NCI-H2227 (cell line): ENCODE measurements around the gene RNF4.
"Not testable (repeated sequence)": the region's sequence is repeated elsewhere in the genome, so short reads cannot be mapped to it uniquely, and the experiment has no call there.

Experiments
- DNase-seq: peaks from one replicate; lab custom pipeline; 2025; ENCODE audit not compliant: unreplicated experiment; lab: John Stamatoyannopoulos, UW

RNF4 gene

DNA sequence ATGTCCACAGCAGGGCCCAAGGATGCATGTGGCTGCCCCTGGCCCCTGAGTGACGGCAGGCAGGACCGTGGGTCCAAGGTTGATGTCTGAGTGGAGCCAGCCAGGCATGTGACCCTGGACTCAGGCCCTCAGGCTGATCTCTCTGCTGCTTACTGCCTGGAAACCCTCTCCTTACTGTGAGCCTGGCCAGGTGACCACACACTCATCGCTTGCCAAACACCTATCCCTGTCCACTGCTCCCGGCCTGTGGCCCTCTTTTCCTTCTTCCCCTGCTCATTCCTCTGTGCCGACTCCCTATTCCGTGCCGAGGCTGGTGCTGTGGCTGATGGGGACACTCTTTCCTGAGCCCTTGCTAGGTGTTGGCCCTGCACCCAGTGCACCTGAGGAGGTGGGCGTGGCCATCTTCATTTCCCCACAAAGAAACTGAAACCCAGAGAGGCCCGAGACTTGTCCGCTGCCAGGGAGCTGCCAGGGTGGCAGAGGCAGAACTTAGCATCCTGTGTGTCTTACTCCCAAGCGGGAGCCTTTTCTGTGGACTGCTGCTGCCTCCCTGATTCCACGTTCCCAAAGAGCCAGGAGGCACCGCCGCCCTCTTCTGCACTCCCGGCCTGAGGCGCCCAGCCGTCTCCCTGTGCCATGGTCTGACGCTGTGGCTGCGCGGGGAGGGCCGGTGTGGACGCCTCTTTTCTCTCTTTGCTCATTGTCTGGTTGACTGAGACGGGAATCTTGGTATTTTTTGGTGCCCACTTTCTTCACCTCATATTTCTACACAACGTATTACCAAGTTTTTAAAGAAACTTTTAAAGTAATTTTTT lies 11.2 kb upstream of the RNF4 start:
- DNase-seq = no peak

DNA sequence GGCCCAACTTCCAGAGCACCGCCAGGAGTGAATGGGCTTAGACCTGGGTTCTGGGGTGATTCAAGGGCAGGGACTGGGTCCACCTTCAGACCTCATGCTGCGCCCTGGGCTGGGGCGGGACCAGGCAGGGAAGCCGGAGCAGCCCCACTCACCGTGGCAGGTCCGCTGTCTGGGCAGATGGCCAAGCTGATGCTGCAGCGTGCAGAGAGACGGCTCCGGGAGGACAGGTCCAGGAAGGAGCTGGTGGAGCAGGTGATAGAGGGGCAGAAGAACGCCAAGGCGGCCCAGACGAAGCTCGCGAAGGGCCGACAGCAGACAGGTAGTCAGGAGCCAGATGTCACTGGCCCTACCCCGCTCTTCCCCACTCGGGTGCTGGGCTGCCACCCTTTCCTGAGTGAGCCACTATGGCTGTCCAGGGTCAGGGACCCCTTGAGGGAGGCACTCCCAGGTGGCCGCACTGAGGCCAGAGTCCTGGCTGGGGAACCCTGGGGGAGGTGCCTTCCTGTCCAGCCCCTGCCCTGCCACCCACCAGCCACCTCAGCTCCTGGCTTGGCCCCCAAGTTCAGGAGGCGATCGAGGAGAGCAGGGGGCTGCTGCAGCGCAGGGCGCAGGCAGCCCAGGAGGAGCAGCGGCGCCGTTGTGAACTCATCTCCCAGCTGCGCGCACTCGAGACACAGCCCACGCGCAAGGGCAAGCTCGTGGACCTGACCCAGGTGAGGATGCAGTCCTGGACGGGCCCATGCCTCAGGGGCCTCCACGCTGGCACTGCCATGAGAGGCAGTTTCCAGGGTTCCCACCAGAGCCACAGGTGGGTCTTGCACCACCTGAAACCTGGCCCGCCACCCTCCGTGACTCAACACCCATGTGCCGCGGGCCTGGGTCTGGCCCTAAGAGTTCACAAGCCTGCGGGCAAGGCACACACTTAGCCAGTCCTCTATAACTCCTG lies 10.1 kb upstream of the RNF4 start:
- DNase-seq = no peak

DNA sequence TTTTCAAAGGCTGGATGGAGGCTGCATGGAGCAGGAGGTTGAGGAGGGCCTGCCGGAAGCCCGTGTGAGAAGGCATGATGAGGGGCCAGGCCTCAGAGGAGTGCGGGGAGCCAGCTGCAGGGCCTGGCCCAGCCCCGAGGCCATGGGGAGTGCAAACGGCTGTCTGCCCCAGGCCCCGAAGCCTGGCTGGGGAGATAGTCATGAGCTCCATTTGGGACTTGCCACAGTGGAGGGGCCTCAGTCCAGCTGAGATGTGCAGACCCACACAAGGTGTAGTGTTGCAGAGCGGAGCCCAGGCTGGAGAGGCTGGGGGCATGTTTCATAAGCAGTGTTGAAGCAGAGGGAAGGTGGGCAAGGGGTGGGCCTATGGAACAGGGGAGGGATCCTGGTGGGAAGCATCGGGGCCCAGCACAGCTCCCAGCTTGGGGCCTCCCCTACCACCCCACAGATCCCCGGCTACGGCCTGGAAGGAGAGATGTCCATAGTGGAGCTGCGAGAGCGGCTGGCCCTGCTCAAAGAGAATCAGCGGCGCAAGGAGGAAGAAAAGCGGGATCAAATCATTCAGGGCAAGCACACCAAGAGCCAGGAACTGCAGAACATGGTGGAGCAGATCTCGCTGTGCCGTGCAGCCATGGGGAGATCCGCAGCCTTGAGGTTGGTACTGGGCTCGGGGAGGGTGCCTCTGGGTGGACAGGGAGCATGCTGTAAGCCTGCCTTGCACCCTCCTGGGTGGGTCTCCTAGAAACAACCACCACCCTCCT lies 9.1 kb upstream of the RNF4 start:
- DNase-seq = no peak

DNA sequence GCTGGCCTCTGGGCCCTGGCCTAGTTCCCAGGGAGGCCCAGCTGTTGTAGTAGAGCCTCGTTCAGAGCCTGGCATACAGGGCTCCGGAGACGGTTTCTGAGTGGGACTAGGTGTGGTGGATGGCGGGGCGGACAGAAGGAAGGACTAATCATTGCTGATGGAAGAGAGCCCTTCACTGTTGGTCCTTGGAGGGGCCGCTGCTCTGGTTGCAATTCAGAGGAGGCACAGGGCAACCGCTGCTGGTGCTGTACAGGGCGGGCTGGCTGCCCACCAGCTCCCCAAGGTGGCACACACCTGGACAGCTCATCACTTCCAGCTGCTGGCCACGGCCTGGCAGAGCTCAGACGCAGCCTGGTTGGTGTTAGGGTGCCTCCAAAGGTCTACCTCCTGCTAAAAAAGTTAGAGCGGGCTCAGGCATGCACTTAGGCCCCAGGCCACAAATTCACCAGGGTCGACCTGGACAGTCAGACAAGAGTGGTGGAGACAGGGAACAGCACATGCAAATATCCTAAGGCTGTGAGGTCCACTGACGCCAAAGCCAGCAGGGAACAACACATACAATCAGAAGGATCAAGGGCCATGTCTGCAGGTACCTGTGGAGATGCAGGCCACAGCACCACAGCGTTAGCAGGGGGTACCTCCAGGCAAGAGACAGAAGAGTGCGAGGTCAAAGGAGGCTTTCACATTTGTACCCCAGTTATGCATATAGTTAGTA lies 7.5 kb upstream of the RNF4 start:
- DNase-seq = no peak

DNA sequence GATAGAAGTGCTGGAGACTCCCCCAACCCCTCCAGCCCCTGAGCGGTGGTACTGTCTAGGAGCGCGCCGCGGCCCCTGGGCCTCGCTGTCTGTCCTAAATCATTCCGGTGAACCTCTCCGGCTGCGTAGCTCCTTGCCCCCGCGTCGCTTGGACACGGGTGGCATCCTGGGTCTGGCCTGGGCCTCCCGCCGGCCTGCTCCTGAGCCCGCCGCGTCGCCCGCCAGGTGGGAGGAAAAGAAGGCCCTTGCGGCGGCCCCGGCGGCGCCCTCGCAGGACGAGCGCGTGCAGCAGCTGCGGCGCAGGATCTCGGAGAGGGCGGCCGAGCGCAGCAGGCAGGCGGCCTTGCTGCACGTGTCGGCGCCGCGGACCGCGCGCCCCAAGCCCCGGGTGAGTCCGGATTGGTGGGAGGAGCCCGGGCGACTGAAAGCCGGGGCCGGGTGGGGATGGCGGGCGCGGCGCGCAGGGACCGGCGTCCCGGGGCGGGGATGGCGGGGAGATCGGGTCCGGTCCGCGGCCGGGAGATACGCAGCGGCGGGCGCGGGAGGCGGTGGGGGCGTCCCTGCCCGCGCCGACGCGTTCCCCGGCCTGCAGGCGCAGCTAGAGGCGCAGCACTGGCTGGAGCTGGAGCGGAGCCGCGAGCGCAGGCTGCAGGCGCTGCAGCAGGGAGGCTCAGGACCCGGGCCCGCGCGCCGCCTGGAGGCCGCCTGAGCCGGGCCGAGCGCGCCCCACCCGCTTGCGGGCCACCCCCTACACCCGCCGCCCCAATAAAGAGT lies 6.5 kb upstream of the RNF4 start:
- peak; percentile 82 for DNase-seq

DNA sequence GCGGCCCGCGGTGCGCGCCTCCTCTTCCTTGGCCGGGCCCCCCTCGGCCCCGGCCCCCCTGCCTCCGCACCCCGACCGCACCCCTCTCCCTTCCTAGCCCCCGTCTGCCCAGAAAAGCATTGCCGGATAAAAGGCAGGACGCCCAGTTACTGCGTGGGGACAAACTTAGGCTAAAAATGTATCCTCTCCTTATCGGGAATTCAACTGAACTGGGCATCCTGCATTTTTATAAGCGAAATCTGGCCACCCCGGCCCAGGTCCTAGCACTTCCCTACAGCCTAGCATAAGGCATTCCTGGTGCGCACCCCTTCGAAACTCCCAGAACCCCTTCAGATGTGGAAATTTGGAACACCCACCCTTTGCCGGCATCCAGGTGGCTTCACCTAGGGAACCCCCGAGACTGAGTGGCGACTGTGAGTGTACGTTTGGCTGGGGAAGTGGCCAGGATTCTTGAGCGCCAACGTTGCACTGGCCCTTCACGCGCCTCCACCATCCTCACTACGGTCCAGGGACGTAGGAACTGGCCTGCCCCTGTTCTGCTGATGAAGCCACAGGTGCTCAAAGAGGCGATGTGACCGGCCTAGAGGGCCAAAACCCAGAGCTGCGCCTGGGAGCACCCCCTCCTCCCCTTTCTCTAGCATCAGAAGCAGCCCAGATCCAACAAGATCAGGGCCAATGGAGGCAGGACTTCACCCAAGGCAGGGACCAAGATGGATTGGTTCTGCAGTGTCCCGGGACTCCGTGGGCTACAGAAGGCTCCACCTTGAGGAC lies 5.7 kb upstream of the RNF4 start:
- DNase-seq = no peak

DNA sequence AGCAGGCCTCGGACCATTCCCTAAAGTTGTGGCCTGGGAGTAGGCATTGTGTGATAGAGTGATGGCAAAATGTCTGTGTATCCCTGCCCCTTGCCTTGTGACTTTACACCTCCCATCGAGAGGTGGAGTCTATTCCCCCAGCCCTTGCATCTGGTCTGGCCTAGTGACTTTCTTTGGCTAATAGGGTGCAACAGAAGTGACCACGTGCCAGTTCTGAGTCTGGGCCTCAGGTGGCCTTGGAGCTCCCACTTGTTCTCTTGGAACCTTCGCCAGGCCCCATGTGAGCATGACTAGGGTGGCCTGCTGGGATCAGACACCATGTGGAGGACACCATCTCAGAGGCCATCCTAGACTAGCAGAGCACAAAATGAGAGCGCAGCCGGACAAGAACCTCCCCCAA lies 3.9 kb upstream of the RNF4 start:
- DNase-seq = no peak

DNA sequence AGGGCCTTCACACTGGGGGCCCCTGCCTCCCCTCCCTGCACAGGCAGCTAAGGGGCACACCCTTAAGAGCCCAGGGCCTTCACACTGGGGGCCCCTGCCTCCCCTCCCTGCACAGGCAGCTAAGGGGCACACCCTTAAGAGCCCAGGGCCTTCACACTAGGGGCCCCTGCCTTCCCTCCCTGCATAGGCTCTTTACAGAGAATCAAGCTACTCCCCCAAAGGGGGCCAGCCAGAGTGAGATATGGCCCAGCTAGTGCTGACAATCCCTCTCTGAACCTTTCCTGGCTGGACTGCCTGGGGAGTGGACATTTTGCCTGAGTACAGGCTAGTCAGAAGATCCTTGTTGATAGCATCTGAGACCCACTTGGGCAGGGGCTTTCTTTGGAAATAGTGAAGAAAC lies 3.4 kb upstream of the RNF4 start:
- DNase-seq = not testable (repeated sequence)

DNA sequence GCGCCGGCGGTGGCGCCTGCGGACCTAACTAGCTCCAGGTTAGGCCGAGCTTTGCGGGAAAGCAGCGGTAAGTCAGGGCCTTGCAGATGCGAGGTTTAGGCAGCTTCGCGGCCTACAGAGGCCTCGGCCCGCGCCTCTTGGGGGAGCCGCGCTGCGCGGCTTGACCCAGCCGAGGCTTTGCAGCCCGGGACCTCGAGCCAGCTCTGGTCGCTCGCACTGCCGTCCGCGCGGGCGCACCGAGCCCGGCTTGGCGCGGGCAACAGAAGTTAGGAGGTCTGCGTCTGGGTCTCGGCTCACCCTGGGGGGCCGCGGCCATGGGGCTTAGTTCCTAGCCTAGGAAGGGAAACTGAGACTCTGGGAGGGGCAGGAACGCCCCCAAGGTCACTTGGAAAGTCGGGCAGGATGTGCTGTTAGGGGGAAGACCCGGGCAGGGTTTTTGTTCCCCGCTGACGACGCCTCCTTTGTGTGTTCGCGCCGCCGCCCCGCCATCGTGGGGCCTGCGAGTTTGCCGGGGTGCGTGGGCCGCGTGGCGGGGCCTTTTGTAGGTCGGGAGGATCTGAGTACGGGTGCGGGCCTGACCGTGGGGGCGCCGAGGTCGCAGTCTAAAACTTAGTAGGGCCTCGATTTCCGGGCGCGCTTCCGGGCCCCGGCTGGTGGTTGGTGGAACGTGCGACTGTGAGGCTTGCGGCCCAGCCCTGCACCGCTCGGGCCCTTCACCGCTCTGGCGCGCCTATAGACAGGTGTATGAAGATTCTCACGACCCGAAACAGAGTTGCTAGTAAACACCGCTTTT lies 482 bp downstream of the RNF4 start:
- peak; percentile 7 for DNase-seq

DNA sequence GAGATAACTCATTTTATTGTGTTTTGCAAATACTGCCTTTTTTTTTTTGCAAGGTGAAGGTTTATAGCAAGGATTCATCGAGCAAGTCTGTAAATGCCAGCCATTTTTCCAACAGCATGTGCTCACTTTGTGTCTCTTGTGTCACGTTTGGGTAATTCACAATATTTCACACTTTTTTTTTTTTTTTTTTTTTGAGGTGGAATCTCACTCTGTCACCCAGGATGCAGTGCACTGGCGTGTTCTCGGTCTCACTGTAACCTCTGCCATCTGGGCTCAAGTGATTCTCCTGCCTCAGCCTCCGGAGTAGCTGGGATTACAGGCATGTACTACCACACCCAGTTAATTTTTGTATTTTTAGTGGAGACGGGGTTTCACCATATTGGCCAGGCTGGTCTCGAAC lies 1.9 kb downstream of the RNF4 start:
- DNase-seq = no peak

DNA sequence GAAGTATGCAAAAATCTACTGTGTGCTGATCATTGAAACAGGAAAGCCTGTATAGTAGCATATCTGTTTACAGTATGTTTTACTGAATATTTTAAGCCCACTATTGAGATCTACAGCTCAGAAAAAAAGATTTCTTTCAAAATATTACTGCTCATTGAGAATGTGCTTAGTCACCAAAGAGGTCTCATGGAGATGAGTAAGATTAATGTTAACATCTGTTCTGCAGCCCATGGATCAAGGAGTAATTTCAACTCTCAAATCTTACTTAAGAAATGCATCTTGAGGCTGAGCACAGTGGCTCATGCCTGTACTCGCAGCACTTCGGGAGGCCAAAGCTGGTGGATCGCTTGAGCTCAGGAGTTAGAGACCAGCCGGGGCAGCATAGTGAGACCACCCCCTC lies 3.3 kb downstream of the RNF4 start:
- no peak for DNase-seq

DNA sequence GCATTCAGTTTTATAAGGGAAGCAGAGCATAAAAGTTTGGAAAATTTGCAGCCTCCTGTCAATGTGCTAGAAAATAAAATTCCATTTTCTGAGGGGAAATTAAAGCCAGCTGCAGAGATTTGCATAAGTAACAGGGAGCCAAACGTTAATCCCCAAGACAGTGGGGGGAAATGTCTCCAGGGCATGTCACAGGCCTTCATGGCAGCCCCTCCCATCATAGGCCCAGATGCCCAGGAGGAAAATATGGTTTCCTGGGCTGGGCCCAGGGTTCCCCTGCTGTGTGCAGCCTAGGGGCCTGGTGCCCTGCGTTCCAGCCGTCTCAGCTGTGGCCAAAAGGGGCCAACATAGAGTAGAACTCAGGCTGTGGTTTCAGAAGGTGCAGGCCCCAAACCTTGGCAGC lies 9.3 kb downstream of the RNF4 start:
- no peak for DNase-seq

DNA sequence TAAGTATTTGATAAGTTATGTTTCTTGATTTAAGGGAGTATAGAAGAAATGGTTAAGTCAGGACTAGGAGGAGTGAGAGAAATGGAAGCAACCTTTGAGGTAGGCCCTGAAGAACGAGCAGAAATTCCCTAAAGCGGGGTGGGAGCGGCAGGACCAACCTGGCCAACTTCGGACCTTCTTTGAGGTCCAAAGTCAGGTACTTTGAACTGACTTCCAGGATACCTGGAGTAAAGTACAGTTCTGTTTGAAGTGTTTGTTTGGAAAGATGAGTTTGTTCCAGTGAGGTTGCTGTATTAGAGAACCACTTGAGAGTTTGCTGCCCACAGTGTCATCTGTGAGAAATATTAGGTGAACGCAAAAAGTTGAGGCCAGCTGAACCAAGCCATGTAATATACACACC lies 11.7 kb downstream of the RNF4 start:
- DNase-seq = no peak

DNA sequence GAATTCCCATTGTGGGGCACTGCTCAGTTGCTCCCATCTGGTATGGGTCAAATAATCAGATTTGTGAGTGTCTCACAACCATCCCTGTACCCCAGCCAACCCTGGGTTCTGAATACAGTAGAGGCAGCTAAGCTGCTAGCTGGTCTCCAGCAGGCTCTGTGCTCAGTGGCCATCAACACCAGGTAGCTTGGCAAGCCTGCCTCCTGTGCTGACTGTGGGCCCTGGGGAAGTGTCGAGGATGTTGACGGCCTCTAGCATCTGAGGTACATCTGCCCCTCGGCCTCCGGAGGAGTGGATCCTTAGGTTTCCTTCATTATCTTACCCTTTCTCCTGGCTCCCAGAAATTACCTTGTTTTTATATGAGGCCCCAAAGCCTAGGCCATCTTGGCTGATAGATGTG lies 13.3 kb downstream of the RNF4 start:
- DNase-seq = no peak

DNA sequence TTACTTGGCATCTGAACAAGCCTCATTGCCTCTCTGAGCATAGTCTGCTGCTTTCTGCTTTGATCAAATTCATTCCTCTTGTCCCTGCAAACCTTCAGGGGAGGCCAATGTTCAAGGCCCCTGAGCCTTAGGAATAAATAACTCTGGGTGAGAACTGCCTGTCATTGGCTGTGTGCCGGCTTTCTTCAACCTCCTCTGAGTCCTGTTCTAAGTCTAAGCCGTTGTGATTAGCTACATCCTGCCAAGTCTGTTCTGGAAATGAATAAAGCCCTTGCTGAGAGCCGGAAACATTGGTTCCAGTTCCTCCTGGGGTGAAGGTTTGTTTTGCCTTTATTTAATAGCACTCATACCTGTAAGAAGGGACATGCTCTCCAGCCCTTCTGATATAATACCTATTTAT lies 13.8 kb downstream of the RNF4 start:
- no peak for DNase-seq

DNA sequence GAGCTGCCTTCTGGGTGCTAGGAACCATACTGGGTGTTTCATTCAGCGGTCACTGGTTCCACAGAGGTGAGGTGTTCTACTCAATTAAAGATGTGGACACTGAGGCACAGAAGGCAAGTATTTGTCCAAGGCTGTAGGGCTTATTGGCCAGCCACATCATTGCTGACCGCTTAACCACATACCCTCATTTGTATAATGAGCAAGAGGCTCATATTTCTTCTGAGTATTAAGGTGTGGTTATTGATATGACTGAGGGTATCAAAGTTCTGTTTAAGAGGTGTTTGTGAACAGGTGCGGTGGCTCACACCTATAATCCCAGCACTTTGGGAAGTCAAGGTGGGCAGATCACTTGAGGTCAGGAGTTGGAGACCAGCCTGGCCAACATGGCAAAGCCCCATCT lies 14.3 kb downstream of the RNF4 start:
- DNase-seq = no peak

DNA sequence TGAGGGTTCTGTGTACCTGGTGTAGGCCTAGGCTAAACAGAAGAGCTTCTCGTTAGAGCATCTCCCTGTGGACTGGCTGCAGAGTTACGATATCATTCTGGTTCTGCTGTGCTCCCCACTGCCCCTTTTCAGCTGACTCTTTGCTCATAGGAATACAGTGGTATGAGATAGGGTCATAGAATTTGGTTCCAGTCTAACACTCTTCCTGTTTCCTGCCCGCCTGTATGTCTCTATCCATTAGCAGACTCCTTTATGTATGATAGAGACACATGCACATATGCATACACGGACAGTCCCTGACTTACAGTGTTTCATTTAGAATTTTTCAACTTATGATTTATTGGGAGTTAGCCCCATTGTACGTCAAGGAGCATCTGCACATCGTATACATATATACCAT lies 15.3 kb downstream of the RNF4 start:
- DNase-seq = no peak

DNA sequence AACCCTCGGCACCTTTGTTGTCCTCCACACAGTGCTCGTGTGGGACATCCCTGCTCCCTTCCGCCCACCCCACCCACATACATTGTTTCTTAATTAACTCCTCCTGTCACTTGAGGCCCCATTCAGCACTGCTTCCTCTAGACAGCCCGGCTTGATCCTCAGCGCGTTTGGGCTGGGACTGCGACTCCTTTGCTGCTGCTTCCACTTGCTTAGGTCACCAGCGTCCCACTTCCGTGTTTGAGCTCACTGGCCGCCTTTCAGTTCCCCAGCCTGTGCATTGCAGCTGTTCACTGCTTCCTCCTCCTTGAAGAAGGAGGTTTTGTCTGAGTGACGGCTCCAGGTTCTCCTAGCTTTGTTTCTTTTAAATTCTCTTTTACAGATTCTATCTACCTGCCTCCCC lies 16.1 kb downstream of the RNF4 start:
- DNase-seq = no peak

DNA sequence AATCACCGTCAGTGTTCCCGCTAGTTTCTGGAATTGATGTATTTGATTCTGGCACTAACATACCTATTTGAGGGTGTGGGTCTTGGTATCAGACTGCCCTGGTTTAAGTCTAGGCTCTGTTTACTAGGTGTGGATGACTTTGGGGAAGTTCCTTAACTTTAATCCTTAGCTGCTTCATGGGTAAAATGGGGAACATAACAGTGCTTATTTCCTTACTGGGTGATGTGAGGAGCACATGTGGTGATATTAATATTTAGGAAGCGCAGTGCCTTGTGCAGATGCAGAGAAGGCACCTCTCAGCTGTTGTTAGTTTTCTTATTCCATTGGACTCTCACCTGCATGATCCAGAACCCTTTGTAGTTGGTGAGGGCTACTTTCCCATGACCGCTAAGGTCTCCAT lies 17.1 kb downstream of the RNF4 start:
- DNase-seq = no peak
